ENCODE measurements around the gene AGAP2. TPM values are rescaled to one million over a fixed set of nuclear protein-coding genes. Genes with fewer than 3 reads are reported as not detected.

Gene AGAP2
- total RNA-seq, 1 donor from 2014 or later = 0.14 TPM

- no peaks in the 10 kb centered on the region for H3K9me3 ChIP-seq (ENCODE audit: insufficient read depth, low read depth, low read length)
- Mint-ChIP-seq H3K4me3 (ENCODE audit: unreplicated experiment) (peak overlapping the region; percentile 95), H3K27me3 (ENCODE audit: low read depth, unreplicated experiment) (peaks cover 20% of the 10 kb centered on the region), H3K27ac (ENCODE audit: unreplicated experiment) (peak overlapping the region; percentile 97), H3K4me1 (ENCODE audit: low read depth, unreplicated experiment) (peaks cover 6% of the 10 kb centered on the region), H3K36me3 (ENCODE audit: low read depth, unreplicated experiment) (peaks cover 28% of the 10 kb centered on the region), H3K9me3 (ENCODE audit: unreplicated experiment) (no peaks in the 10 kb centered on the region)
- H3K36me3 ChIP-seq (ENCODE audit: insufficient read depth, low read length) = peaks cover 21% of the 10 kb centered on the region
- peaks cover 5% of the 10 kb centered on the region for H3K4me1 ChIP-seq (ENCODE audit: insufficient read depth, low read length)
- H3K4me3 ChIP-seq (ENCODE audit: insufficient read depth, low read depth, low read length) = peak overlapping the region; percentile 77
- TF ChIP-seq EZH2 (IDR thresholded peaks at IDR 0.05; ENCODE audit: insufficient read depth, low read length) = no peak
- TF ChIP-seq CTCF (IDR thresholded peaks at IDR 0.05; ENCODE audit: insufficient read depth, low read depth, low read length) = no peak
- H3K79me2 ChIP-seq (ENCODE audit: insufficient read depth, low read length) = peaks cover 12% of the 10 kb centered on the region
- no peaks in the 10 kb centered on the region for H4K20me1 ChIP-seq (ENCODE audit: insufficient read depth, low read length)
- FAIRE-seq (no peak), DNase-seq (ENCODE audit: low read depth) (no peak)
- peak overlapping the region; percentile 93 for H3K27ac ChIP-seq (ENCODE audit: low read depth, low read length)
- peak overlapping the region; percentile 35 for H2AFZ ChIP-seq (ENCODE audit: low read depth, low read length)
- peak overlapping the region; percentile 97 for H3K4me2 ChIP-seq (ENCODE audit: low read length)
- peak overlapping the region; percentile 96 for H3K9ac ChIP-seq (ENCODE audit: low read length)
- H3K27me3 ChIP-seq (ENCODE audit: insufficient read depth, low read length) = peaks cover 25% of the 10 kb centered on the region
Observed at GRCh38 chr12:57744194-57744776, 5.7 kb upstream of the AGAP2 start.

GRCh38 chr12:57743769-57744168, 5.2 kb upstream of the AGAP2 start:
- no peaks in the 10 kb centered on the region for H4K20me1 ChIP-seq (ENCODE audit: insufficient read depth, low read length)
- H3K9me3 ChIP-seq (ENCODE audit: insufficient read depth, low read depth, low read length) = no peaks in the 10 kb centered on the region
- H3K9me3 Mint-ChIP-seq (ENCODE audit: unreplicated experiment) = no peaks in the 10 kb centered on the region
- H3K27ac Mint-ChIP-seq (ENCODE audit: unreplicated experiment) = peak overlapping the region; percentile 97
- H3K27ac ChIP-seq (ENCODE audit: low read depth, low read length) = no peak overlapping the region
- peak overlapping the region; percentile 95 for H3K4me3 Mint-ChIP-seq (ENCODE audit: unreplicated experiment)
- FAIRE-seq (no peak), DNase-seq (ENCODE audit: low read depth) (no peak)
- no peak overlapping the region for H2AFZ ChIP-seq (ENCODE audit: low read depth, low read length)
- H3K36me3 Mint-ChIP-seq (ENCODE audit: low read depth, unreplicated experiment) = peaks cover 22% of the 10 kb centered on the region
- H3K4me1 Mint-ChIP-seq (ENCODE audit: low read depth, unreplicated experiment) = peaks cover 8% of the 10 kb centered on the region
- H3K79me2 ChIP-seq (ENCODE audit: insufficient read depth, low read length) = peaks cover 7% of the 10 kb centered on the region
- H3K9ac ChIP-seq (ENCODE audit: low read length) = no peak overlapping the region
- peaks cover 5% of the 10 kb centered on the region for H3K4me1 ChIP-seq (ENCODE audit: insufficient read depth, low read length)
- TF ChIP-seq EZH2 (IDR thresholded peaks at IDR 0.05; ENCODE audit: insufficient read depth, low read length) = no peak
- H3K27me3 ChIP-seq (ENCODE audit: insufficient read depth, low read length) = peaks cover 29% of the 10 kb centered on the region
- no peak overlapping the region for H3K4me2 ChIP-seq (ENCODE audit: low read length)
- no peak overlapping the region for H3K4me3 ChIP-seq (ENCODE audit: insufficient read depth, low read depth, low read length)
- peaks cover 18% of the 10 kb centered on the region for H3K36me3 ChIP-seq (ENCODE audit: insufficient read depth, low read length)
- H3K27me3 Mint-ChIP-seq (ENCODE audit: low read depth, unreplicated experiment) = peaks cover 24% of the 10 kb centered on the region

DNA sequence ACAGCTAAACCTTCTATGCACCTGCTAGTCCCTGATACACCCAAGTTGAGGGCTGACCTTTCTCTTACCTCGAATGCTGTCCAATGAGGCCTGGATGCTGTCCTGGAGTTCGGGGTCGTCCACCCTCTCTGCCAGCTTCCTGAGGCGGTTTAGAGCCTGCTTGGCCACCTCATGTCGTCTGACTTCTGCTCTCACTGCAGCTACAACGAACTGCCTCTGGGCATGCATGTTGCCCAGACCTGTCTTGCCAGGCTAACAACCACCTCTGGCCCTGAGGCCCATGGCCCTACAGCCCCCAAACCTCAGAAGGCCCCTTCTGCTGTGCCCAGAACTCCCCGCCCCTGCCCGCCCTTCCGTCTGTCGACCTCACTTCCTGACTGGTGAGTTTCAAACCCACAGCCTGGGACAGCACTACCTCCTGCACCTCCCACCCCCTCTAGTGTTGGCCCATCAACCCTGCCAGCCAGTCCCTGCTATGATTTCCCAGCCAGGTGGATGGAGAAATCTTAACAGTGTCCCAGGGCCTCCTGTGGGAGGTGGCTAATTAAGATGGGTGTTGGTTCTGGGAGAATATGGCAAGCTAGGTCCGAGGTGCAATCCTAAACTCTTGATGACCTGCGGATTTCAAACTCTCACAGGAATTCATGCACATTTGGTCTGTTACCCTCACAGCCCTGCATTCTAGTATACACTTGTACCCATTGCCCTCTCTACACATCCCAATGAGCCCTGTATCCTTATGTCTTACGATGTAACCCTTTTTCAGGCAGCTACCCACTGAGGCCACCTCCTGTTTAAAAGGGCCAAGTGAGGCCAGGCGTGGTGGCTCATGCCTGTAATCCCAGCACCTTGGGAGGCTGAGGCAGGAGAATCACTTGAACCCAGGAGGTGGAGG, 3.5 kb upstream of the AGAP2 start:
- no peak overlapping the region for H3K27ac Mint-ChIP-seq (ENCODE audit: unreplicated experiment)
- H3K27me3 Mint-ChIP-seq (ENCODE audit: low read depth, unreplicated experiment) = peaks cover 24% of the 10 kb centered on the region
- H3K9me3 Mint-ChIP-seq (ENCODE audit: unreplicated experiment) = no peaks in the 10 kb centered on the region
- no peak overlapping the region for H3K4me3 Mint-ChIP-seq (ENCODE audit: unreplicated experiment)
- no peak overlapping the region for H3K27ac ChIP-seq (ENCODE audit: low read depth, low read length)
- no peak for TF ChIP-seq CTCF (IDR thresholded peaks at IDR 0.05; ENCODE audit: insufficient read depth, low read depth, low read length)
- no peak for TF ChIP-seq EZH2 (IDR thresholded peaks at IDR 0.05; ENCODE audit: insufficient read depth, low read length)
- H3K4me2 ChIP-seq (ENCODE audit: low read length) = no peak overlapping the region
- no peak overlapping the region for H3K9ac ChIP-seq (ENCODE audit: low read length)
- no peak overlapping the region for H2AFZ ChIP-seq (ENCODE audit: low read depth, low read length)
- peaks cover 7% of the 10 kb centered on the region for H3K79me2 ChIP-seq (ENCODE audit: insufficient read depth, low read length)
- peaks cover 8% of the 10 kb centered on the region for H3K4me1 Mint-ChIP-seq (ENCODE audit: low read depth, unreplicated experiment)
- H3K36me3 Mint-ChIP-seq (ENCODE audit: low read depth, unreplicated experiment) = peaks cover 15% of the 10 kb centered on the region
- DNase-seq (ENCODE audit: low read depth) (no peak), FAIRE-seq (no peak)
- H3K4me1 ChIP-seq (ENCODE audit: insufficient read depth, low read length) = peaks cover 12% of the 10 kb centered on the region
- no peak overlapping the region for H3K4me3 ChIP-seq (ENCODE audit: insufficient read depth, low read depth, low read length)
- peaks cover 37% of the 10 kb centered on the region for H3K27me3 ChIP-seq (ENCODE audit: insufficient read depth, low read length)
- no peaks in the 10 kb centered on the region for H3K9me3 ChIP-seq (ENCODE audit: insufficient read depth, low read depth, low read length)
- H3K36me3 ChIP-seq (ENCODE audit: insufficient read depth, low read length) = peaks cover 9% of the 10 kb centered on the region
- H4K20me1 ChIP-seq (ENCODE audit: insufficient read depth, low read length) = peaks cover 1% of the 10 kb centered on the region
